SK-N-SH (cell line): Measurements from ENCODE around the gene MALRD1. TPM values are rescaled to one million over a fixed set of nuclear protein-coding genes. Genes with fewer than 3 reads are reported as not detected.

ENCODE experiments used
- CTCF ChIA-PET: fragments of 300-600, 350-600 bp; formaldehyde crosslinking; extraction: SDS; loops from one replicate; lab custom pipeline; 2021; lab: Yijun Ruan, JAX
- POLR2A ChIA-PET: fragments of 350-600 bp; sonication (Branson Sonifier 250); formaldehyde crosslinking; extraction: SDS; loops from one replicate; lab custom pipeline; 2020; ENCODE audit warnings: antibody characterized with exemption, inconsistent platforms; lab: Yijun Ruan, JAX
- DNase-seq: peaks from one replicate; pipeline ENCODE4 v3.0.0; 2012
- H2AFZ ChIP-seq: fragments of 200-600 bp; sonication (generic); 2 replicates; pipeline ENCODE4 v1.8.1; 2016; ENCODE audit warnings: antibody characterized with exemption, mild to moderate bottlenecking, low read depth
- H3F3A ChIP-seq: fragments of 200-600 bp; sonication (generic); replicated peaks from 2 replicates; pipeline ENCODE3; 2016; ENCODE audit warnings: antibody characterized with exemption, mild to moderate bottlenecking; ENCODE audit not compliant: insufficient read depth
- H3K27ac ChIP-seq, 2 experiments: fragments of 200-500 bp in 1 of 2; fragments of 200-600 bp in 1 of 2; sonication (Bioruptor generic) in 1 of 2; sonication (generic), shearing (Covaris generic) in 1 of 2; 2 replicates each; pipeline versions ENCODE4 v1.5.1 to v1.6.1; 2014 to 2016; ENCODE audit warnings: low read depth in 2 of 2, inconsistent platforms in 1 of 2, low read length in 1 of 2, mild to moderate bottlenecking in 1 of 2, mixed read lengths in 1 of 2
- H3K27me3 ChIP-seq: fragments of 200-600 bp; sonication (generic), shearing (Covaris generic); 2 replicates; pipeline ENCODE4 v1.6.1; 2016; ENCODE audit warnings: mixed run types; ENCODE audit not compliant: insufficient read depth
- H3K36me3 ChIP-seq, 2 experiments: fragments of 200-500 bp in 1 of 2; fragments of 200-600 bp in 1 of 2; sonication (Bioruptor generic) in 1 of 2; sonication (generic) in 1 of 2; replicated peaks in 1 of 2; 2 replicates each; pipeline versions ENCODE3 to v1.5.1; 2014 to 2016; ENCODE audit warnings: low read length in 1 of 2, mild to moderate bottlenecking in 1 of 2; ENCODE audit not compliant: insufficient read depth in 2 of 2, control insufficient read depth in 1 of 2
- H3K4me1 ChIP-seq, 2 experiments: fragments of 200-500 bp in 1 of 2; fragments of 200-600 bp in 1 of 2; sonication (Bioruptor generic) in 1 of 2; sonication (generic), shearing (Covaris generic) in 1 of 2; 2 replicates each; pipeline versions ENCODE4 v1.5.1 to v1.6.1; 2014 to 2016; ENCODE audit warnings: low read depth in 1 of 2, low read length in 1 of 2, mixed run types in 1 of 2; ENCODE audit not compliant: insufficient read depth in 2 of 2, control insufficient read depth in 1 of 2
- H3K4me2 ChIP-seq: fragments of 200-600 bp; sonication (generic), shearing (Covaris generic); 2 replicates; pipeline ENCODE4 v1.6.1; 2017; ENCODE audit warnings: mixed run types
- H3K4me3 ChIP-seq, 2 experiments: fragments of 200-500 bp in 1 of 2; fragments of 200-600 bp in 1 of 2; sonication (Bioruptor generic) in 1 of 2; sonication (generic), shearing (Covaris generic) in 1 of 2; 2 replicates each; pipeline versions ENCODE4 v1.5.1 to v1.8.1; 2014 to 2016; ENCODE audit warnings: low read depth in 2 of 2, inconsistent platforms in 1 of 2, low read length in 1 of 2, mild to moderate bottlenecking in 1 of 2, mixed read lengths in 1 of 2, moderate library complexity in 1 of 2
- H3K79me2 ChIP-seq: fragments of 200-600 bp; sonication (generic); 2 replicates; pipeline ENCODE4 v1.8.1; 2017; ENCODE audit warnings: mild to moderate bottlenecking; ENCODE audit not compliant: insufficient read depth
- H3K9ac ChIP-seq: fragments of 200-600 bp; sonication (generic); 2 replicates; pipeline ENCODE4 v1.6.1; 2017; ENCODE audit warnings: mixed run types
- H3K9me2 ChIP-seq: fragments of 200-600 bp; sonication (generic); 2 replicates; pipeline ENCODE4 v1.6.1; 2017; ENCODE audit warnings: mixed run types
- H3K9me3 ChIP-seq: fragments of 200-600 bp; sonication (generic); 2 replicates; pipeline ENCODE4 v1.6.1; 2017; ENCODE audit warnings: mixed run types, mild to moderate bottlenecking, moderate library complexity
- H4K20me1 ChIP-seq: fragments of 200-600 bp; sonication (generic); 2 replicates; pipeline ENCODE4 v1.6.1; 2017; ENCODE audit warnings: mild to moderate bottlenecking, mixed run types; ENCODE audit not compliant: insufficient read depth
- EZH2phosphoT487 ChIP-seq: fragments of 200-600 bp; sonication (generic); IDR thresholded peaks from 2 replicates; pipeline ENCODE4 v1.6.1; 2017; ENCODE audit warnings: low read depth, mixed run types, mild to moderate bottlenecking, antibody characterized with exemption, moderate library complexity, borderline replicate concordance
- FOSL2 ChIP-seq: IDR thresholded peaks from 2 replicates; pipeline ENCODE4 v1.4.0; 2012; ENCODE audit warnings: low read depth, mild to moderate bottlenecking, moderate library complexity, borderline replicate concordance
- FOXJ3 ChIP-seq: sonication (generic); formaldehyde crosslinking; IDR thresholded peaks from 2 replicates; pipeline ENCODE4 v1.5.1; 2020; ENCODE audit warnings: mild to moderate bottlenecking, missing genetic modification reagents
- FOXM1 ChIP-seq: IDR thresholded peaks from 2 replicates; pipeline ENCODE4 v1.4.0; 2012; ENCODE audit warnings: low read depth, mild to moderate bottlenecking
- GABPA ChIP-seq: IDR thresholded peaks from 2 replicates; pipeline ENCODE4 v1.4.0; 2012; ENCODE audit warnings: low read depth, mild to moderate bottlenecking
- GATA2 ChIP-seq: sonication (generic); formaldehyde crosslinking; IDR thresholded peaks from 2 replicates; pipeline ENCODE4 v1.5.0; 2020; ENCODE audit warnings: mild to moderate bottlenecking, missing genetic modification reagents
- IRF3 ChIP-seq: fragments of 150-350 bp; IDR thresholded peaks from 2 replicates; pipeline ENCODE4 v1.6.1; 2016; ENCODE audit warnings: mild to moderate bottlenecking, low read depth, low read length
- MAX ChIP-seq: IDR thresholded peaks from 2 replicates; pipeline ENCODE4 v1.4.0; 2012; ENCODE audit warnings: low read depth
- MXI1 ChIP-seq: IDR thresholded peaks from 2 replicates; pipeline ENCODE4 v1.6.1; 2012; ENCODE audit warnings: mild to moderate bottlenecking, low read depth, low read length, improper control_type of control experiment
- NFIC ChIP-seq: IDR thresholded peaks from 2 replicates; pipeline ENCODE4 v1.4.0; 2012; ENCODE audit warnings: borderline replicate concordance
- NRF1 ChIP-seq: IDR thresholded peaks from 2 replicates; pipeline ENCODE4 v1.6.1; 2012; ENCODE audit warnings: low read depth, mild to moderate bottlenecking, low read length
- POLR2AphosphoS5 ChIP-seq: IDR thresholded peaks from 2 replicates; pipeline ENCODE4 v1.6.1; 2012; ENCODE audit warnings: low read depth, low read length
- RFX5 ChIP-seq: IDR thresholded peaks from 2 replicates; pipeline ENCODE4 v1.6.1; 2012; ENCODE audit warnings: mild to moderate bottlenecking, improper control_type of control experiment, low read length
- SIN3A ChIP-seq: IDR thresholded peaks from 2 replicates; pipeline ENCODE4 v1.6.1; 2012; ENCODE audit warnings: low read depth, mild to moderate bottlenecking, low read length, moderate library complexity, borderline replicate concordance
- SMC3 ChIP-seq: IDR thresholded peaks from 2 replicates; pipeline ENCODE4 v1.6.1; 2012; ENCODE audit warnings: low read depth, low read length, improper control_type of control experiment
- TCF12 ChIP-seq: IDR thresholded peaks from 2 replicates; pipeline ENCODE4 v1.4.0; 2012
- TEAD4 ChIP-seq: IDR thresholded peaks from 2 replicates; pipeline ENCODE4 v1.4.0; 2012; ENCODE audit warnings: mild to moderate bottlenecking, borderline replicate concordance; ENCODE audit not compliant: insufficient read depth
- USF1 ChIP-seq: IDR thresholded peaks from 2 replicates; pipeline ENCODE4 v1.4.0; 2012; ENCODE audit warnings: low read depth, borderline replicate concordance
- WGBS: methylation state at CpG from one replicate; pipeline ENCODE4 v1.1.6; 2017; ENCODE audit warnings: low lambda C conversion rate; 5-methylcytosine and 5-hydroxymethylcytosine counted together
- polyA plus RNA-seq, 3 experiments: library from polyadenylated mRNA; depleted of rRNA; stranded (reverse); fragments of >200 nt; gene quantifications; 2 replicates each; pipeline ENCODE4 v1.2.3, GENCODE V29; 2012

MALRD1 gene
- polyA plus RNA-seq, 1 of the 3 experiments (the other 2 are of a cell fraction) = not detected

- H3K9me3 ChIP-seq = no peaks in the 10 kb centered on the region
- TF ChIP-seq GATA2 (CRISPR knock-in tag) (no peak), USF1 (no peak), SIN3A (no peak)
- ChIA-PET CTCF (no interaction called here), POLR2A (no interaction called here)
- H3K4me3 ChIP-seq = no peak overlapping the region
- peaks cover 20% of the 10 kb centered on the region for H3F3A ChIP-seq
- H3K27me3 ChIP-seq = no peaks in the 10 kb centered on the region
- H3K79me2 ChIP-seq = no peaks in the 10 kb centered on the region
- DNase-seq = no peak
- 66% methylated on average over 5 of the region's 5 CpGs for WGBS
- no peaks in the 10 kb centered on the region for H4K20me1 ChIP-seq
- no peak overlapping the region for H3K27ac ChIP-seq
- no peaks in the 10 kb centered on the region for H3K36me3 ChIP-seq
- peaks cover 0 to 15% of the 10 kb centered on the region in 2 experiments; a peak in 2 of 4 replicates for H3K4me1 ChIP-seq
- peak overlapping the region; percentile 8; the same call in 1 of the 2 replicates for H2AFZ ChIP-seq
- 0 out of 2 replicates have a peak overlapping the region, but pooled peaks have one; percentile 1 for H3K4me2 ChIP-seq
- no peak overlapping the region for H3K9ac ChIP-seq
- H3K9me2 ChIP-seq = no peaks in the 10 kb centered on the region
Observed at GRCh38 chr10:19658622-19659233, 610.1 kb downstream of the MALRD1 start.

- H3K9ac ChIP-seq = no peak overlapping the region
- peaks cover 10% of the 10 kb centered on the region for H3F3A ChIP-seq
- no peak for TF ChIP-seq GATA2 (CRISPR knock-in tag)
- no peak for TF ChIP-seq SMC3
- TF ChIP-seq RFX5 = no peak
- TF ChIP-seq FOSL2 = peak; percentile 43; the same call in 1 of the 2 replicates
- TF ChIP-seq FOXM1 = no peak
- no peak for TF ChIP-seq TCF12
- no peaks in the 10 kb centered on the region for H3K36me3 ChIP-seq
- no peak overlapping the region for H3K4me2 ChIP-seq
- H3K79me2 ChIP-seq = no peaks in the 10 kb centered on the region
- no peak for DNase-seq
- H3K27me3 ChIP-seq = no peaks in the 10 kb centered on the region
- H3K4me1 ChIP-seq = peaks cover 0 to 13% of the 10 kb centered on the region in 2 experiments; a peak in 2 of 4 replicates
- H4K20me1 ChIP-seq = no peaks in the 10 kb centered on the region
- H3K4me3 ChIP-seq = no peak overlapping the region
- 74% methylated on average over 4 of the region's 4 CpGs for WGBS
- ChIA-PET CTCF (no interaction called here), POLR2A (no interaction called here)
- H3K9me3 ChIP-seq = no peaks in the 10 kb centered on the region
- H3K9me2 ChIP-seq = no peaks in the 10 kb centered on the region
- H3K27ac ChIP-seq = no peak overlapping the region
- H2AFZ ChIP-seq = no peak overlapping the region
Observed at GRCh38 chr10:19659920-19660655, 611.5 kb downstream of the MALRD1 start.

GRCh38 chr10:19663344-19663743 is 614.7 kb downstream of the MALRD1 start:
- H3K36me3 ChIP-seq = no peaks in the 10 kb centered on the region
- no peak overlapping the region for H2AFZ ChIP-seq
- H3K9ac ChIP-seq = no peak overlapping the region
- H3K4me1 ChIP-seq = peaks cover 0 to 8% of the 10 kb centered on the region in 2 experiments; a peak in 1 of 4 replicates
- no peak overlapping the region for H3K4me2 ChIP-seq
- H3K9me3 ChIP-seq = no peaks in the 10 kb centered on the region
- no peak for DNase-seq
- ChIA-PET CTCF (no interaction called here), POLR2A (no interaction called here)
- H3K27me3 ChIP-seq = peaks cover 6% of the 10 kb centered on the region; the same call in 1 of the 2 replicates
- 67% methylated on average over 1 of the region's 1 CpG for WGBS
- H3K79me2 ChIP-seq = no peaks in the 10 kb centered on the region
- H3F3A ChIP-seq = peaks cover 8% of the 10 kb centered on the region
- H3K9me2 ChIP-seq = no peaks in the 10 kb centered on the region
- H3K27ac ChIP-seq = no peak overlapping the region
- no peaks in the 10 kb centered on the region for H4K20me1 ChIP-seq
- no peak overlapping the region for H3K4me3 ChIP-seq
- TF ChIP-seq MXI1 (no peak), SIN3A (no peak), FOXJ3 (CRISPR knock-in tag) (no peak), POLR2AphosphoS5 (no peak), FOXM1 (no peak), EZH2phosphoT487 (no peak), IRF3 (no peak), TCF12 (no peak), NRF1 (no peak), NFIC (no peak), TEAD4 (no peak), MAX (no peak), GABPA (no peak)
